ENCODE data around the gene PPP6R1.

The PPP6R1 gene

DNA sequence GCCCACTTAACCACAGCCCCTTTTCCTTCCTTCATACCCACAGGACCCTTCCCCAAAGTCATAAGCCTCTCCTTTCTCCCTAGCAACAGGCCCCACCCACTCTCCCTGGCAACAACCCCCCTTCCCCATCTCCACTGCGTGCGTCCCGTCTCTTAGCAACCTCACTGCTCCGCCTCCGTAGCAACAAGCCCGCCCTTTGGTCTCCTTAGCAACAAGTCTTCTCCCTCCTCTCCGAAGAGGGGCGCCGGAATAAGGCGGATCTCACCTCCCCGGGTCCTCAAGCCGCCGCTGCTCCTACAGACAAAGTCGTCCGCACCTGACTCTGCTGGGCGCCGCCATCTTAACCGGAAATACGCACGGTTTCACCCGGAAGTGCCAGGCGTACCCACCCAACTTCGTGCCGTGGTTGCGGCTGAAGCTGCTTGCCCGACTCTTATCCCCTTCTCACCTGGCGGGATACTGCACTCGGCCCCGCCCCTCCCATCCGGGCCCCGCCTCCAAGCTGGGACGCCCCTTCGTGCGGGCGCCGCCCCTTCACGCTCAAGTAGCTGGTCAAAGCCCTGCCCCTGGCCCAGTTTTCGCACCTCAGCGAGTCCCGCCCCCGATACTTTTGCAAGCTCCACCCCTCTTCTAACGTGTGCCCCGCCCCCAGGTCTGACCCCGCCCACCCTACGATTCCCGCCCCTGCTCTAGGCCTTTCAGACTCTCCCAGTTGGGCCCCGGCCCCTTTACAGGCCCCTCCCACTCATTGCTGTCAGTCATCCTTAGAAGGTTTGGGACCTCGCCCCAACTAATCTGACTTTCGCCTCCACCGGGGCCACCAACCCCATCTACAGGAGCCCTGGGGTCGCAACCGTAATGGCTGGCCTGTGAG, 21.2 kb upstream of the PPP6R1 start, which contains the start of gene HSPBP1:
Gene HSPBP1, minus strand, starts transcription at position 341 of the 874 bp plus-strand sequence. CDS start 502 bp downstream, outside the sequence.
- peak; percentile 98 for DNase-seq

GRCh38 chr19:55279340-55279739, 20.5 kb upstream of the PPP6R1 start:
- no peak for DNase-seq

DNA sequence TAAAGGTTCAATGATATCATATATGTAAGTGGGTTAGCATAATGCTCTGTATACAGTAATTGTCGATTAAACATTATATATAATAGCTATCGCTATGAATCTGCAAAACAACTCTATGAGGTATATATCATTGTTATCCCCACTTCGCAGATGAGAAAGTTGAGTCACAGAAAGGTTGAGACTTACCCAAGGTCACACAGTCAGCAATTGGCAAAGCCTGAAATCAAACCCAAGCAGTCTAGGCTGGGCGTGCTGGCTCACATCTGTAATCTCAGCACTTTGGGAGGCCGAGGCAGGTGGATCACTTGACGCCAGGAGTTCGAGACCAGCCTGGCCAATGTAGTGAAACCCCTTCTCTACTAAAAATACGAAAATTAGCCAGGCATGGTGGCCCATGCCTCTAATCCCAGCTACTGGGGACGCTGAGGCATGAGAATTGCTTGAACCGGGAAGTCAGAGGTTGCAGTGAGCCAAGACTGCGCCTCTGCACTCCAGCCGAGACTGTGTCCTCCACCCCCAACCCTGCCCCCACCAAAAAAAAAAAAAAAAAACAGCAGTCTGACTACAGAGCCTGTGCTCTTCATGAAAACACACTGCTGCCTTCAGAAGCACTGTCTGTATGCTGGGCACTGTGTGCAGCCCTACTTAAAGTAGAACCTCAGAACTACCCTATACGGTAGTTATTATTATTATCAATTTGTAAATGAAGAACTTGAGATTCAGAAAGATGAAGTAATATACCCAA, 19.7 kb upstream of the PPP6R1 start:
- no peak for DNase-seq

GRCh38 chr19:55277494-55277893, 18.7 kb upstream of the PPP6R1 start:
- DNase-seq = no peak

- DNase-seq = peak; percentile 32
Observed at GRCh38 chr19:55276720-55277430, 18.1 kb upstream of the PPP6R1 start.

GRCh38 chr19:55275851-55276719, 17.3 kb upstream of the PPP6R1 start:
- DNase-seq = peak; percentile 48

GRCh38 chr19:55273978-55274707, 15.3 kb upstream of the PPP6R1 start:
- DNase-seq = no peak

- DNase-seq = no peak
Observed at GRCh38 chr19:55272142-55272541, 13.3 kb upstream of the PPP6R1 start.

DNA sequence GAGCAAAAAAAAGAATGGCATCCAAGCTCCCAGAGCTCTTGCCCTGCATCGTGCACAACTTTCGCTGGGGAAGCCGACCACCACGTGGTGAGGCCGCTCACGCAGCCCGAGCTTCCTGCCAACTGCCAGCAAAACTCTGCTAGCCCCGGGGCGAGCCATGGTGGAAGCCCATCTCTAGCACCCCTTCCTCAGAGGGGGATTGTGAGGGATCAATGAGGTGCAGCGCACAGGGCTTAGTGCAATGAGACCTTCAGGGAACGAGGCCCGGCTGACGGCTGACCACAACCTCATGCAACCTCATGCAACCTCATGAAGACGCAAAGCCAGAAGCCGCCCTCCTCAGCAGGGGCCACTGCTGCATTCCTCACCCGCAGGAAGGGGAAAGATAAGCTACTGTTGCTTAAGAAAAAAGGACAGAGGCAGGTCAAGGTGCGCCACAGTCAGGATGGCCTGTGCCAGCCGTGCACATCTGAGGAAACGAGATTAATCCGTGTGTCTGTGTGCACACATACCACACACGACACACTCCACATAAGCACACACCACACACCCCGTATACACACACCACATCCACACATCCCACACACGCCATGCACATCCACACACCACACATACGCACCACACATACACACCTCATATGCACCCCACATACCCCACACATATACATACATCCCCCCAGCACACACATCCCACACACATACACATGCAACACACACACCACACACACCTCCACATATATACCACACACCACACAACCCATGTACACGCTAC, 11.5 kb upstream of the PPP6R1 start:
- DNase-seq = no peak

DNA sequence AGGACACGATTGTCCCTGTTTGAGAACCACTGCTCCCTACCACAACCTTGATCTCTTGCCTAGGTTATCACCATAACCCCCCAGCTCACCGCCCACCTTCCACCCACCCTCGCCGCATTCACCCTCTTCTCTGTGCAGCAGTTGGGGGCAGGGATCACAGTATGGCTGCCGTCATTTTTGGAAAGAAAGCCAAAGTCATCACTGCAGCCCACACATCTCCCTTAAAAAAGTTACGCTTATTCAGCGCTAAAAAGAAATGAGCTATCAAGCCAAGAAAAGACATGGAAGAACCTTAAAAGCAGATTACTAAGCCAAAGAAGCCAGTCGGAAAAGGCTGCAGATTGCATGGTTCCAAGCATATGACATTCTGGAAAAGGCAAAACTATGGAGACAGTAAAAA, 10.5 kb upstream of the PPP6R1 start:
- no peak for DNase-seq

DNA sequence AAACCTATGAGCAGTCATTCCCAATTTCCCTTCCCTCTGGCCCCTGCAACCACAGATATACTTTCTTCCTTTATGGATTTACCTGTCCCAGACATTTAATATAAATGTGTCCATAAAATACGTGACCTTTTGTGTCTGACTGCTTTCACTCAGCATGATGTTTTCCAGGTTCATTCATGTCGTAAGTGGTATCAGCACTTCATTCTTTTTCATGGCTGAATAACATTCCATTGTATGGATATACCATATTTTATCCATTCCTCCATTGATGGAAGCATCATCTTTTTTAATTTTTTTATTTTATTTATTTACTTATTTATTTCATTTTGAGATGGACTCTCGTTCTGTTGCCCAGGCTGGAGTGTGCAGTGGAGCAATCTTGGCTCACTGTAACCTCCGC, 8.0 kb upstream of the PPP6R1 start:
- DNase-seq = no peak

GRCh38 chr19:55266404-55266803, 7.6 kb upstream of the PPP6R1 start:
- no peak for DNase-seq

DNA sequence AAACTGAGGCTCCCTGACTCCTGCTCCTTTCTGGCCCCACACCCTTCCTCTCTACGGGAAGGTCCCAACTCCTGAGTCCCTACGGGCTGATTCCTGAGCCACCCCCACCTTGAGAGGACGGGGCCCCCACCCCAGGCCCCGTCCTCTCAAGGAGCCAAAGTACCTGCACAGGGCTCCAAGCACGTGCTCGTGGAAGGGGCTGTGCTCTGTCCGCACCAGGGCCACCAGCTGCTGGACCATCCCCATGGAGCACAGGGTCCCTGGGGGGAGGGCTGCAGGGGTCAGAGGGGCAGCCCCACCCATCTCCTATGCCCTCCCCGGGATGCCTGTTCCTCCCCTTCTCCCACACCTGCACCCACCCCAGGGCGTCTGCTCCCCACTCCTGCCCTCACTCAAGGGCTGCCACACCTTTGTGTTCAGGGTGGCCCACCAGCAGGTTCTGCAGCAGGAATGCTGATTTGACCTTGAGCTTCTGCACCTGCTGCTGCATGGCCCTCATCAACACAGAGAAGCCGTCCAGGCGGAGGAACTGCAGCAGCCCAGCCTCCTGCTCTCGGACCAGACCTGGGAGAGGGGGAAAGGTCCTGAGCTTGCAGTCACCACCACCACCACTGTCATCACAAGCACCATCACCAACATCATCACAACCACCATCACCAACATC, 7.0 kb upstream of the PPP6R1 start:
- DNase-seq = no peak

DNA sequence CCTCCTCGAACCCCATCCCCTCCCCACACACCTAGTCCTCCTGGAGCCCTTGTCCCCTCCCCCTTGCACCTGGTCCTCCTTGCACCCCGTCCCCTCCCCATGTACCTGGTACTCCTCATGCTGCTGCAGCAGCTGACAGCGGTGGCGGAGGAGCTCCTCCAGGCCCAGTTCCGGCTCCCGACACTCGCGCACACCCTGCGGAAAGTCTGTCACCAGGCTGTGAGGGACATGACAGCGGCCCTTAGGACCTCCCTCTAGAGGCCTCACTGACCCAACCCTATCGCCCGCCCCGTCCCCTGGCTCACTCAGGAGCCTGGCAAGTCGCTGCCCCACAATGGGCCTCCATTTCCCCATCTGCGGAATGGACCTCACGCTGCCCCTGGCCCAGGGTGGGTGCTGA, 6.4 kb upstream of the PPP6R1 start:
- DNase-seq = no peak

DNA sequence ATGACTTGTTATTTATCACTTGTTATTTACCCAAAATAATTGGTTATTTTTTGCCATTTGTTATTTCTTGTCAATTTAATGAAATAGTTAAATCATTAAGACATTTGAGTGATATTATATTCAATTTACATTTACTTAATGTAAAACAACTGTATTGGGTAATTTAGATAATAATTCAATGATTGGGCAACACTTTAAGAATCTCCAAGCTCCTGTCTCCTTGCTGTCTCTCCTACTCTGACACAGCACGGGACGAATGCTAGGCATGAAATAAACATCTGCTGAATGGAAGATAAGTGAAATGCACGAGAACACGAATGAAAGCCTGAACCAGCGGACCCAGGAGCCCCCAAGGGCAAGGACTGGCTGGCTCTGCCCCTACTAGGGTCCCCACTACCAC, 5.7 kb upstream of the PPP6R1 start:
- no peak for DNase-seq

DNA sequence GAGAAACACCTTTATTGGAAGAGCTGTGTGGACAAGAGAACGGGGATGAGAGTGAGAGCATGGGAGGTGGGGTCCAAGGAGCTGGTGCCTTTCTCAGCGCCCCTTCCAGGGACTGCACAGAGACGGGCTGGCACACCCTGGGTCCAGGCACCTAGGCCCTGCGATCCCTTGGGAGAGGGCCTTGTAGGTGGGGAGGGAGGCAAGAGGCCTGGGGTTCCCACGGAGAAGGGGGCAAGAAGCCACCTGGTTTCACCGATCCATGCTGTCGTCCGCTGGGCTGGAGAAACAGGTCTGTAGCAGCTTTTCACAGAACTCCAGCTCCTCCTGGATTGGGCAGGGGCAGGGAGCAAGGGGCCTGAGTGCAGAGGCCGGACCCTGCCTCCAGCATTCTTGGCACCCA, 3.5 kb upstream of the PPP6R1 start:
- DNase-seq = no peak

- DNase-seq = no peak
Observed at GRCh38 chr19:55261671-55262126, 2.9 kb upstream of the PPP6R1 start.

- DNase-seq = no peak
Observed at GRCh38 chr19:55259540-55260210, 858 bp upstream of the PPP6R1 start.

DNA sequence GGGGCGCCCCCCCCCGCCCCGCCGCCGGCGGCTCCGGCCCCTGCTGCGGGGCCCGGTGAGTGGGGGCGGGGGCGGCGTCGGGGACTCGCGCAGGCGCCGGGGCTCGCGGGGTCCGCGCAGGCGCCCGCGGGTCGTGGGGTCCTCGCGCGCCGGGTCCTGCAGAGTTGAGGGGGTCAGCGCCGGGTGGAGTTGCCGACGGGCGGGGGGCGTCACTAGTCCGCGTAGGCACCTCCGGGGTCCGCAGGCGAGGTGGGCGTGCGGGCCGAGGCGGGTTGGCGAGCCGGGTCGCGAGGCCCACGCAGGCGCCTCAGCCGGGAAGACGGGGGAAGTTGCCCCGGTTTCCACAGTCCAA, 365 bp downstream of the PPP6R1 start:
- peak; percentile 64 for DNase-seq
